Measurements from ENCODE around the gene RBP3. TPM values are rescaled to one million over a fixed set of nuclear protein-coding genes. Genes with fewer than 3 reads are reported as not detected.
A peak's percentile ranks its signal among the peaks of the same experiment; 100 is the strongest.

The RBP3 gene
- total and polyA plus RNA-seq, 10 donors: not detected

DNA sequence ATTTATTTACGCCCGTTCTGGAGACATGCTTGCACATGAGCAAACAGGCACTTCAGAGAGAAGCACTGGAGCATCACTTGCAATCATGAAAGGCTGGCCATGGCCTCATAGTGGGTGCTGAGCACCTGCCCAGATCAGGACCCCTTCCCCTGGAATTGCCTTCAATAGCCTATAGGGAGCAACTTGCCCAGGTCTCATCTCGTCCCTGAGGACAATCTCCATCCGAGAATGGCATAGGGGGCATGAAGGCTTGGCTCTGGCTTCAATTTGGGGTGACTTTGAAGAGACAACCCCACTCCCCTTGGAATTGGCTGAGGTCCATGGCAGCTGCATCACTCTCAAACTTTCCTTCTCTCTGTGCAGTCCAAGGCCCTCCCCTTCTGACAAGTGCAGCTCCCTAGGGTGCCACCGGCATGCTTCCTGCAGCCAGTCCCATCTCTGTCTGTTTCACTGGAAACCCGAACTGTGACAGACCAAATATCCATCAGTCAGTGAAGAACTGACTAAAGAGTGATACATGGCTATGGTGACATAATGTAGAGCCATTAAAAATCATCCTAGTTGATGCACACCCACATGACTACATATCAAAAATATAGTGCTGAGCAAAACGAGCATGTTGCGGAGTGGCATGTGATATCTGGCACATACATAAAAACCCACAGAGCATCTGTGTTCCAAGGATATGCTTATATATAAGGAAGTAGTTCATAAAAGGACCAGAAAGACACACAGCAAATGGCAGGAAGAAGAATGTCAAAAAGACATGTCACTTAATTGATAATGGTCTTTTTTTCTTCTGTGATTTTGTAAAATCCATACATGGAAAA is 13.5 kb upstream of the RBP3 start:
- Histone ChIP-seq H3K36me3 (no peaks in the 10 kb centered on the region), H3K27ac (no peak overlapping the region), H3K9me3 (no peaks in the 10 kb centered on the region), H3K4me3 (no peak overlapping the region), H3K27me3 (replicated peaks in 1 of 7) (peaks cover 0 to 27% (median 0%) of the 10 kb centered on the region in 7 donors), H3K4me1 (peaks cover 0 to 6% (median 0%) of the 10 kb centered on the region in 6 donors)
- intact Hi-C loops (cut with DNase I; ENCODE audit: low total_unique reads): no loop called here
- peak; percentile 57 for DNase-seq
- 78 to 89% (median 86%) methylated on average over 8 of the region's 8 CpGs for WGBS, 5 donors
- TF ChIP-seq POLR2AphosphoS5 (IDR thresholded peaks at IDR 0.05): no peak
- TF ChIP-seq CTCF (IDR thresholded peaks at IDR 0.05 in 8 of 11, conservative IDR thresholded peaks at IDR 0.05 in 3 of 11): no peak
- no peak for TF ChIP-seq POLR2A (IDR thresholded peaks at IDR 0.05)

DNA sequence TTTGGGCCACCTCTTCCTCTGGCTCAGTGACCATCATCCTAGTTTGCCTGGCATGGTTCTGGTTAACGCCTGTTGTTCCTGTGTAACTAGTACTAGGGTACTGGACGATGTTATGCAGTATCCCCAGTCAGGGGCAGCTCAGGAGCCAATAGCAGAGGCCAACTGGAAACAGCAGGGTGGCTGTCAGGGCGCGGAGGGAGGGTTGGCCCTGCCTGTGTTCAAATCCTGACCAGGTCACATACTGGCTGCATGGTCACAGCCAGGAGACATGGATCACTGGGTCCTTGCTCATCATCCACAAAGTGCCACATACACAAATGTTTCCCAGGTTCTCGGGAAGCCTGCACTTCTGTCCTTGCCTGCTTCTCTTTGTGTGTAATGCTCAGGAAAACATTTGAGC is 12.3 kb upstream of the RBP3 start:
- intact Hi-C loops (cut with DNase I; ENCODE audit: low total_unique reads): no loop called here
- H3K4me3 ChIP-seq: no peak overlapping the region
- WGBS, 5 donors: 74 to 95% (median 86%) methylated on average over 5 of the region's 5 CpGs
- peaks cover 0 to 6% (median 2%) of the 10 kb centered on the region in 6 donors for H3K4me1 ChIP-seq
- DNase-seq: no peak
- H3K36me3 ChIP-seq: no peaks in the 10 kb centered on the region
- H3K27me3 ChIP-seq (replicated peaks in 1 of 7): peaks cover 0 to 38% (median 0%) of the 10 kb centered on the region in 7 donors
- no peaks in the 10 kb centered on the region for H3K9me3 ChIP-seq
- TF ChIP-seq CTCF (IDR thresholded peaks at IDR 0.05 in 8 of 11, conservative IDR thresholded peaks at IDR 0.05 in 3 of 11) (no peak), POLR2AphosphoS5 (IDR thresholded peaks at IDR 0.05) (no peak), POLR2A (IDR thresholded peaks at IDR 0.05) (no peak)
- peak overlapping the region in 1 of 8 donors; percentile 35 for H3K27ac ChIP-seq

DNA sequence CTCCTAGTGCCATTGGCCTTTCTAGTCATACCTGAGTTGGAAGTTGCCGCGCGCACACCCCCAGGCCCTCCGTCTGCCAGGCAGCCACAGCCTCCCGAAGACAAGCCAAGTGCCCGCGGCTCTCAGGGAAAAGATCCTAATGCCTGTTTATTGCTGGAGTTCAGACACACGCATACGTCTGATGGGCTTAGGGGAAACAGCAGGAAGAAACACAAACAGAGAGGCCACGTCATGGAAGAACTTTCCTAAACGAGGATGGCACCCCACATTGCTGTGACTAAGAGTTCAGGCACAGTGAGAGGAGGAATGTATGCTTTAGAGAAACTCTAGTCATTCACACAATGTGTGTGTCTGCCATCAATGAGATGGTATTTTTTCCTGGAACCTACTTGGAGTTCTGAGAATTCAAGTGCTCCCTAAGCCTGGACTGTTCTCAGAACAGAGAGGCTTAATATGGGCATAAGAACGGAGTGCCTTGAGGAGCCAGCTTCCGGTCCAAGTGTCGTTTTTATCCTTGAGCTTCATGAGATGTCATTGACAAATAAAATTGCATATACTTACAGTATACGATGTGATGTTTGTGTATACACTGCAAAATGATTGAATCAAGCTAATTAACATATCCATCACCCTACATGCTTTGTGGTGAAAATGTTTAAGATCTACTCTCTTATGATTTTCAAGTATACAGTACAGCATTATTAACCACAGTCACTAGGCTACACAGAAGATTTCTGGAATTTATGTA is 11.6 kb upstream of the RBP3 start:
- no peaks in the 10 kb centered on the region for H3K9me3 ChIP-seq
- peaks cover 0 to 6% (median 2%) of the 10 kb centered on the region in 6 donors for H3K4me1 ChIP-seq
- 68 to 92% (median 84%) methylated on average over 15 of the region's 15 CpGs for WGBS, 5 donors
- peak overlapping the region in 1 of 8 donors; percentile 35 for H3K27ac ChIP-seq
- intact Hi-C loops (cut with DNase I; ENCODE audit: low total_unique reads): no loop called here
- no peak for DNase-seq
- TF ChIP-seq POLR2A (IDR thresholded peaks at IDR 0.05) (no peak), POLR2AphosphoS5 (IDR thresholded peaks at IDR 0.05) (no peak), CTCF (IDR thresholded peaks at IDR 0.05 in 8 of 11, conservative IDR thresholded peaks at IDR 0.05 in 3 of 11) (no peak)
- H3K27me3 ChIP-seq (replicated peaks in 1 of 7): peaks cover 0 to 45% (median 0%) of the 10 kb centered on the region in 7 donors
- no peak overlapping the region for H3K4me3 ChIP-seq
- no peaks in the 10 kb centered on the region for H3K36me3 ChIP-seq

DNA sequence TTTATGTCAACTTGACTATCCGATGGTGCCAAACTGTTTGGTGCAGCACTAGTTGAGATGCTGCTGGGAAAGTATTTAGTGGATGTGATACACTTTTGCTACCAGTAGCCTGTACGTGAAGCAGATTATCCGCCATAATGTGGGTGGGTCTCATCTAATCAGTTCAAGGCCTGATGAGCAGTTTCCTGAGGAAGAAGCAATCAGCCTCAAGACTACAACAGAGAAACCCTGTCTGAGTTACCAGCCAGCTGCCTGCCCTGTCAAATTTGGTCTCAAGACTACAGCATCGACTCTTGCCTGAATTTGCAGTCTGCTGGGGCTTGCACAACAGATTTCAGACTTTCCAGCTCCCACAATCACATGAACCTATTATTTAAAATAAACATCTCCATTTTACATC is 10.9 kb upstream of the RBP3 start:
- intact Hi-C loops (cut with DNase I; ENCODE audit: low total_unique reads): no loop called here
- WGBS, 5 donors: 67 to 86% (median 75%) methylated on average over 4 of the region's 4 CpGs

More for the DNA sequence above, 10.9 kb upstream of the RBP3 start:
- Histone ChIP-seq H3K4me3 (no peak overlapping the region), H3K27me3 (replicated peaks in 1 of 7) (peaks cover 0 to 47% (median 0%) of the 10 kb centered on the region in 7 donors), H3K36me3 (no peaks in the 10 kb centered on the region), H3K4me1 (peaks cover 0 to 6% (median 2%) of the 10 kb centered on the region in 6 donors), H3K27ac (no peak overlapping the region), H3K9me3 (no peaks in the 10 kb centered on the region)
- TF ChIP-seq POLR2AphosphoS5 (IDR thresholded peaks at IDR 0.05): no peak
- no peak for TF ChIP-seq POLR2A (IDR thresholded peaks at IDR 0.05)
- TF ChIP-seq CTCF (IDR thresholded peaks at IDR 0.05 in 8 of 11, conservative IDR thresholded peaks at IDR 0.05 in 3 of 11): no peak
- DNase-seq: no peak
